ENCODE data around the gene HOXB4.
"Not testable (repeated sequence)": the region's sequence is repeated elsewhere in the genome, so short reads cannot be mapped to it uniquely, and the experiment has no call there.

Gene HOXB4

GRCh38 chr17:48546137-48546923, 31.8 kb downstream of the HOXB4 start:
- DNase-seq = no peak

- no peak for DNase-seq
Observed at GRCh38 chr17:48545539-48545938, 32.6 kb downstream of the HOXB4 start.

GRCh38 chr17:48545022-48545375, 33.2 kb downstream of the HOXB4 start, which contains the start of gene HOXB2:
Gene HOXB2 (minus strand): TSS chr17:48545109. CDS start chr17:48544911, 198 bp downstream.
- DNase-seq = no peak

GRCh38 chr17:48544349-48545021, 33.7 kb downstream of the HOXB4 start:
- DNase-seq = peak; percentile 38

- peak; percentile 49 for DNase-seq
Observed at GRCh38 chr17:48543854-48544348, 34.2 kb downstream of the HOXB4 start.

GRCh38 chr17:48543107-48543853, 34.9 kb downstream of the HOXB4 start:
- DNase-seq = peak; percentile 55

- no peak for DNase-seq
Observed at GRCh38 chr17:48542698-48543106, 35.4 kb downstream of the HOXB4 start.

GRCh38 chr17:48542114-48542656, 36.0 kb downstream of the HOXB4 start:
- DNase-seq = peak; percentile 20

- peak; percentile 40 for DNase-seq
Observed at GRCh38 chr17:48541577-48542113, 36.5 kb downstream of the HOXB4 start.

- no peak for DNase-seq
Observed at GRCh38 chr17:48541036-48541576, 37.0 kb downstream of the HOXB4 start.

- DNase-seq = no peak
Observed at GRCh38 chr17:48540213-48540612, 37.9 kb downstream of the HOXB4 start.

GRCh38 chr17:48539177-48539576, 39.0 kb downstream of the HOXB4 start:
- no peak for DNase-seq

- no peak for DNase-seq
Observed at GRCh38 chr17:48537316-48537715, 40.8 kb downstream of the HOXB4 start.

GRCh38 chr17:48535793-48536559, 42.2 kb downstream of the HOXB4 start:
- not testable (repeated sequence) for DNase-seq

- DNase-seq = no peak
Observed at GRCh38 chr17:48532261-48532660, 45.9 kb downstream of the HOXB4 start.

GRCh38 chr17:48530887-48531272, 47.3 kb downstream of the HOXB4 start, which contains the start of gene HOXB1:
Gene HOXB1 (minus strand): TSS chr17:48531011. CDS start chr17:48530904, 107 bp downstream.
- no peak for DNase-seq

GRCh38 chr17:48530208-48530886, 47.8 kb downstream of the HOXB4 start:
- no peak for DNase-seq

GRCh38 chr17:48529683-48530009, 48.5 kb downstream of the HOXB4 start:
- DNase-seq = no peak

- no peak for DNase-seq
Observed at GRCh38 chr17:48528936-48529682, 49.0 kb downstream of the HOXB4 start.
